Activated CD8-positive, alpha-beta T cell treated with anti-CD3 and anti-CD28 coated beads for 36 hours (primary cell): ENCODE results near the gene RNF31. TPM values are rescaled to one million over a fixed set of nuclear protein-coding genes. Genes with fewer than 3 reads are reported as not detected.

Source experiments
- ATAC-seq: fragments of 200-7000 bp; cut with Tn5 transposase; one replicate; pipeline ENCODE4 v1.10.0; 2021; ENCODE audit warnings: mild to moderate bottlenecking, moderate library complexity
- CTCF ChIA-PET: fragments of 350-600 bp; sonication (Branson Sonifier 250); formaldehyde crosslinking; loops from one replicate; lab custom pipeline; 2021; ENCODE audit warnings: antibody characterized with exemption; lab: Charles Lee
- POLR2A ChIA-PET: fragments of 350-600 bp; sonication (Branson Sonifier 250); formaldehyde crosslinking; loops from one replicate; lab custom pipeline; 2021; ENCODE audit warnings: antibody characterized with exemption; lab: Charles Lee
- DNase-seq: peaks from one replicate; pipeline ENCODE4 v3.0.0-alpha.2; 2020
- H3K27ac Mint-ChIP-seq: one replicate; pipeline ENCODE4 v1.8.0; 2021; ENCODE audit warnings: mild to moderate bottlenecking, mixed read lengths
- H3K27me3 Mint-ChIP-seq: one replicate; pipeline ENCODE4 v1.8.0; 2021; ENCODE audit warnings: mixed read lengths
- H3K36me3 Mint-ChIP-seq: one replicate; pipeline ENCODE4 v1.8.0; 2021; ENCODE audit warnings: low read depth, mixed read lengths
- H3K4me1 Mint-ChIP-seq: one replicate; pipeline ENCODE4 v1.8.0; 2021; ENCODE audit warnings: low read depth, mixed read lengths
- H3K4me3 Mint-ChIP-seq: one replicate; pipeline ENCODE4 v1.8.0; 2021; ENCODE audit warnings: mild to moderate bottlenecking, moderate library complexity, mixed read lengths
- H3K9me3 Mint-ChIP-seq: one replicate; pipeline ENCODE4 v1.8.0; 2021; ENCODE audit warnings: mixed read lengths
- CTCF ChIP-seq: fragments of 200-600 bp; IDR thresholded peaks from one replicate; pipeline ENCODE4 v1.8.0; 2022; ENCODE audit warnings: antibody characterized with exemption, mild to moderate bottlenecking
- intact Hi-C: fragments of 100-400 bp; cut with micrococcal nuclease; formaldehyde crosslinking; loops from one replicate; pipeline ENCODE4 v1.10.0; 2022
- total RNA-seq, 2 experiments: library from RNA; stranded (reverse); gene quantifications; one replicate each; pipeline ENCODE4 v1.2.3, GENCODE V29; 2021

RNF31 gene
- total RNA-seq, 2 experiments from 2014 or later: 71.6 to 75.0 TPM

- ATAC-seq: no peak
- Mint-ChIP-seq H3K27me3 (no peaks in the 10 kb centered on the region), H3K4me1 (peaks cover 6% of the 10 kb centered on the region), H3K4me3 (no peak overlapping the region), H3K9me3 (no peaks in the 10 kb centered on the region), H3K36me3 (peaks cover 21% of the 10 kb centered on the region), H3K27ac (no peak overlapping the region)
- intact Hi-C loops: no loop called here
- CTCF ChIA-PET: interaction anchor here (1.1 kb wide), 1 partner anchor 125 kb away, joined by 4 read pairs; no protein-coding TSS in a partner anchor
- DNase-seq: no peak
- no peak for TF ChIP-seq CTCF
- POLR2A ChIA-PET: interaction anchor here (0.8 to 13.4 kb wide), 7 partner anchors 10 to 52 kb away, joined by 3 to 163 read pairs (median 4); partner anchors contain the start of genes IRF9, PSME1, REC8 and TM9SF1
These were observed 34.2 kb downstream of the RNF31 start for GRCh38 chr14:24181371-24182077.

GRCh38 chr14:24182110-24182882 lies 35.0 kb downstream of the RNF31 start:
- Mint-ChIP-seq H3K9me3 (no peaks in the 10 kb centered on the region), H3K4me3 (no peak overlapping the region), H3K27ac (no peak overlapping the region), H3K27me3 (no peaks in the 10 kb centered on the region), H3K4me1 (peaks cover 13% of the 10 kb centered on the region), H3K36me3 (peaks cover 26% of the 10 kb centered on the region)
- TF ChIP-seq CTCF: no peak
- DNase-seq: no peak
- intact Hi-C loops: no loop called here
- no peak for ATAC-seq
- POLR2A ChIA-PET: interaction anchor here (1.1 to 13.4 kb wide), 5 partner anchors 11 to 50 kb away, joined by 3 to 163 read pairs (median 6); partner anchors contain the start of genes IRF9, REC8 and TM9SF1
- CTCF ChIA-PET: no interaction called here

GRCh38 chr14:24183014-24183481 lies 35.8 kb downstream of the RNF31 start:
- no peak overlapping the region for H3K27ac Mint-ChIP-seq
- ChIA-PET CTCF (no interaction called here), POLR2A (interaction anchor here (1.1 to 13.4 kb wide), 4 partner anchors 12 to 50 kb away, joined by 3 to 163 read pairs (median 48); partner anchors contain the start of genes IRF9, REC8 and TM9SF1)
- no peaks in the 10 kb centered on the region for H3K9me3 Mint-ChIP-seq
- no peak overlapping the region for H3K4me3 Mint-ChIP-seq
- peaks cover 19% of the 10 kb centered on the region for H3K4me1 Mint-ChIP-seq
- H3K27me3 Mint-ChIP-seq: no peaks in the 10 kb centered on the region
- ATAC-seq (no peak), DNase-seq (no peak)
- peaks cover 32% of the 10 kb centered on the region for H3K36me3 Mint-ChIP-seq
- intact Hi-C loops: no loop called here
- TF ChIP-seq CTCF: no peak

GRCh38 chr14:24184104-24184970 lies 37.0 kb downstream of the RNF31 start:
- H3K27me3 Mint-ChIP-seq: no peaks in the 10 kb centered on the region
- no peak overlapping the region for H3K4me3 Mint-ChIP-seq
- intact Hi-C loops: no loop called here
- ChIA-PET POLR2A (interaction anchor here (0.7 to 13.4 kb wide), 6 partner anchors 13 to 105 kb away, joined by 3 to 163 read pairs (median 6); partner anchors contain the start of genes CHMP4A, IRF9, REC8 and RNF31), CTCF (interaction anchor here (1.0 to 1.2 kb wide), 3 partner anchors 11 to 23 kb away, joined by 3 read pairs; partner anchors contain the start of gene IRF9)
- no peak for TF ChIP-seq CTCF
- no peaks in the 10 kb centered on the region for H3K9me3 Mint-ChIP-seq
- no peak for DNase-seq
- H3K36me3 Mint-ChIP-seq: peaks cover 34% of the 10 kb centered on the region
- peaks cover 25% of the 10 kb centered on the region for H3K4me1 Mint-ChIP-seq
- ATAC-seq: no peak
- no peak overlapping the region for H3K27ac Mint-ChIP-seq
